Naive B cell (primary cell): ENCODE results near the gene MGAT4B. TPM values are rescaled to one million over a fixed set of nuclear protein-coding genes. Genes with fewer than 3 reads are reported as not detected.
A peak's percentile ranks its signal among the peaks of the same experiment; 100 is the strongest.

Experiments used
- ATAC-seq, 2 donors: fragments of 150-1000 bp; cut with Tn5 transposase; 2 replicates each; pipeline ENCODE4 v1.10.0; 2021; ENCODE audit warnings: low read depth in 2 of 2, mild to moderate bottlenecking in 2 of 2, moderate library complexity in 2 of 2
- DNase-seq: peaks from one replicate; pipeline ENCODE4 v3.0.0; 2022
- H3K27ac Mint-ChIP-seq, 6 donors: one replicate each; pipeline ENCODE4 v1.8.0; 2020 to 2022; ENCODE audit warnings: mild to moderate bottlenecking in 6 of 6, mixed read lengths in 6 of 6, moderate library complexity in 5 of 6, inconsistent platforms in 2 of 6
- H3K27me3 Mint-ChIP-seq, 3 donors: one replicate each; pipeline ENCODE4 v1.8.0; 2021 to 2022; ENCODE audit warnings: mixed read lengths in 3 of 3, mild to moderate bottlenecking in 1 of 3
- H3K36me3 Mint-ChIP-seq, 2 donors: one replicate each; pipeline ENCODE4 v1.8.0; 2020 to 2022; ENCODE audit warnings: mixed read lengths in 2 of 2, inconsistent platforms in 1 of 2, mild to moderate bottlenecking in 1 of 2
- H3K4me1 Mint-ChIP-seq, 3 donors: one replicate each; pipeline ENCODE4 v1.8.0; 2020 to 2022; ENCODE audit warnings: mixed read lengths in 3 of 3, inconsistent platforms in 1 of 3, mild to moderate bottlenecking in 1 of 3, moderate library complexity in 1 of 3
- H3K4me3 Mint-ChIP-seq, 8 donors: one replicate each; pipeline ENCODE4 v1.8.0; 2020 to 2022; ENCODE audit warnings: mild to moderate bottlenecking in 8 of 8, mixed read lengths in 8 of 8, moderate library complexity in 8 of 8, inconsistent platforms in 2 of 8
- H3K9me3 Mint-ChIP-seq, 7 donors: one replicate each; pipeline ENCODE4 v1.8.0; 2020 to 2022; ENCODE audit warnings: mixed read lengths in 7 of 7, mild to moderate bottlenecking in 5 of 7, inconsistent platforms in 2 of 7, moderate library complexity in 1 of 7
- polyA plus RNA-seq, 6 donors: library from polyadenylated mRNA; unstranded; fragments of 300-500 nt; fragmentation: Illumina TruSeq; gene quantifications; one replicate each; pipeline ENCODE4 v1.2.3, GENCODE V29; 2021; ENCODE audit warnings: low read depth in 6 of 6

Gene MGAT4B
- polyA plus RNA-seq, 6 donors from 2014 or later: 6.2 to 17.3 (median 9.5) TPM

- Mint-ChIP-seq H3K4me1 (peaks cover 37 to 64% (median 60%) of the 10 kb centered on the region in 3 donors), H3K4me3 (peak overlapping the region; percentile 90 to 99 (median 96)), H3K27ac (peak overlapping the region in 5 of 6 donors; percentile 98 to 99 (median 99)), H3K27me3 (no peaks in the 10 kb centered on the region), H3K36me3 (peaks cover 7 to 10% of the 10 kb centered on the region in 2 donors), H3K9me3 (no peaks in the 10 kb centered on the region)
- ATAC-seq: no peak
- no peak for DNase-seq
Observed at GRCh38 chr5:179822059-179822432, 15.4 kb upstream of the MGAT4B start.

GRCh38 chr5:179821298-179822058 is 14.8 kb upstream of the MGAT4B start:
- ATAC-seq: peak; percentile 45 to 50
- H3K4me1 Mint-ChIP-seq: peaks cover 37 to 64% (median 60%) of the 10 kb centered on the region in 3 donors
- peak overlapping the region; percentile 90 to 99 (median 96) for H3K4me3 Mint-ChIP-seq
- H3K9me3 Mint-ChIP-seq: no peaks in the 10 kb centered on the region
- H3K27me3 Mint-ChIP-seq: no peaks in the 10 kb centered on the region
- peak; percentile 85 for DNase-seq
- H3K36me3 Mint-ChIP-seq: peaks cover 7 to 10% of the 10 kb centered on the region in 2 donors
- peak overlapping the region; percentile 98 to 99 (median 98) for H3K27ac Mint-ChIP-seq

GRCh38 chr5:179820483-179821297 is 14.0 kb upstream of the MGAT4B start, which contains the start of gene SQSTM1:
SQSTM1 (plus strand) TSS chr5:179820905; CDS start chr5:179820937, 32 bp downstream.
- H3K27me3 Mint-ChIP-seq: no peaks in the 10 kb centered on the region
- ATAC-seq (peak; percentile 33 to 44), DNase-seq (peak; percentile 84)
- H3K27ac Mint-ChIP-seq: peak within 1 kb of the TSS; percentile 98 to 99 (median 99)
- H3K4me1 Mint-ChIP-seq: peaks cover 39 to 64% (median 61%) of the 10 kb centered on the region in 3 donors
- no peaks in the 10 kb centered on the region for H3K9me3 Mint-ChIP-seq
- peaks cover 7 to 10% of the 10 kb centered on the region in 2 donors for H3K36me3 Mint-ChIP-seq
- peak within 1 kb of the TSS; percentile 90 to 99 (median 96) for H3K4me3 Mint-ChIP-seq

GRCh38 chr5:179820127-179820482 is 13.4 kb upstream of the MGAT4B start:
- peak overlapping the region; percentile 89 to 99 (median 98) for H3K27ac Mint-ChIP-seq
- H3K36me3 Mint-ChIP-seq: peaks cover 7% of the 10 kb centered on the region in 2 donors
- no peak for ATAC-seq
- H3K27me3 Mint-ChIP-seq: no peaks in the 10 kb centered on the region
- H3K4me1 Mint-ChIP-seq: peaks cover 40 to 64% (median 63%) of the 10 kb centered on the region in 3 donors
- peak overlapping the region; percentile 80 to 97 (median 92) for H3K4me3 Mint-ChIP-seq
- no peak for DNase-seq
- no peaks in the 10 kb centered on the region for H3K9me3 Mint-ChIP-seq

GRCh38 chr5:179819296-179820126 is 12.8 kb upstream of the MGAT4B start:
- ATAC-seq: peak; percentile 3 to 13
- DNase-seq: peak; percentile 61
- no peaks in the 10 kb centered on the region for H3K27me3 Mint-ChIP-seq
- peak overlapping the region; percentile 89 to 99 (median 98) for H3K27ac Mint-ChIP-seq
- peak overlapping the region; percentile 80 to 97 (median 92) for H3K4me3 Mint-ChIP-seq
- no peaks in the 10 kb centered on the region for H3K9me3 Mint-ChIP-seq
- H3K4me1 Mint-ChIP-seq: peaks cover 36 to 59% (median 59%) of the 10 kb centered on the region in 3 donors
- peaks cover 1 to 2% of the 10 kb centered on the region in 2 donors for H3K36me3 Mint-ChIP-seq

GRCh38 chr5:179818746-179819295 is 12.2 kb upstream of the MGAT4B start:
- H3K4me1 Mint-ChIP-seq: peaks cover 35 to 56% (median 53%) of the 10 kb centered on the region in 3 donors
- no peaks in the 10 kb centered on the region for H3K27me3 Mint-ChIP-seq
- ATAC-seq (peak; percentile 70 to 71), DNase-seq (peak; percentile 94)
- peak overlapping the region; percentile 97 to 99 (median 98) for H3K27ac Mint-ChIP-seq
- no peaks in the 10 kb centered on the region for H3K9me3 Mint-ChIP-seq
- H3K36me3 Mint-ChIP-seq: no peaks in the 10 kb centered on the region
- H3K4me3 Mint-ChIP-seq: peak overlapping the region; percentile 86 to 95 (median 90)

GRCh38 chr5:179817890-179818745 is 11.5 kb upstream of the MGAT4B start:
- Mint-ChIP-seq H3K27me3 (no peaks in the 10 kb centered on the region), H3K36me3 (no peaks in the 10 kb centered on the region), H3K27ac (peak overlapping the region; percentile 97 to 99 (median 98)), H3K4me3 (peak overlapping the region; percentile 86 to 95 (median 90)), H3K9me3 (no peaks in the 10 kb centered on the region), H3K4me1 (peaks cover 35 to 51% (median 48%) of the 10 kb centered on the region in 3 donors)
- DNase-seq: no peak
- ATAC-seq: no peak

- no peak for DNase-seq
- Mint-ChIP-seq H3K36me3 (no peaks in the 10 kb centered on the region), H3K4me1 (peaks cover 34 to 45% (median 41%) of the 10 kb centered on the region in 3 donors), H3K4me3 (peak overlapping the region; percentile 57 to 95 (median 88)), H3K27ac (peak overlapping the region in 4 of 6 donors; percentile 65 to 99 (median 96)), H3K9me3 (no peaks in the 10 kb centered on the region), H3K27me3 (no peaks in the 10 kb centered on the region)
- ATAC-seq: no peak
Observed at GRCh38 chr5:179817470-179817840, 10.8 kb upstream of the MGAT4B start.

GRCh38 chr5:179816796-179817469 is 10.3 kb upstream of the MGAT4B start:
- peak overlapping the region in 4 of 6 donors; percentile 21 to 98 (median 79) for H3K27ac Mint-ChIP-seq
- ATAC-seq: no peak
- H3K4me1 Mint-ChIP-seq: peaks cover 29 to 40% (median 36%) of the 10 kb centered on the region in 3 donors
- H3K27me3 Mint-ChIP-seq: no peaks in the 10 kb centered on the region
- H3K36me3 Mint-ChIP-seq: no peaks in the 10 kb centered on the region
- no peaks in the 10 kb centered on the region for H3K9me3 Mint-ChIP-seq
- peak overlapping the region; percentile 60 to 95 (median 88) for H3K4me3 Mint-ChIP-seq
- DNase-seq: no peak

GRCh38 chr5:179816401-179816795 is 9.7 kb upstream of the MGAT4B start:
- Mint-ChIP-seq H3K9me3 (no peaks in the 10 kb centered on the region), H3K27ac (peak overlapping the region in 3 of 6 donors; percentile 24 to 98 (median 29)), H3K4me3 (peak overlapping the region in 6 of 8 donors; percentile 54 to 90 (median 69)), H3K36me3 (no peaks in the 10 kb centered on the region), H3K4me1 (peaks cover 24 to 34% (median 31%) of the 10 kb centered on the region in 3 donors), H3K27me3 (no peaks in the 10 kb centered on the region)
- DNase-seq: no peak
- ATAC-seq: no peak

- H3K4me3 Mint-ChIP-seq: peak overlapping the region; percentile 9 to 92 (median 64)
- H3K36me3 Mint-ChIP-seq: no peaks in the 10 kb centered on the region
- no peaks in the 10 kb centered on the region for H3K9me3 Mint-ChIP-seq
- no peak for DNase-seq
- H3K27ac Mint-ChIP-seq: peak overlapping the region in 5 of 6 donors; percentile 13 to 98 (median 50)
- peaks cover 23 to 33% (median 30%) of the 10 kb centered on the region in 3 donors for H3K4me1 Mint-ChIP-seq
- no peaks in the 10 kb centered on the region for H3K27me3 Mint-ChIP-seq
- no peak for ATAC-seq
Observed at GRCh38 chr5:179815491-179816249, 9.0 kb upstream of the MGAT4B start.
